Measurements from ENCODE around the gene SOHLH2. TPM values are rescaled to one million over a fixed set of nuclear protein-coding genes. Genes with fewer than 3 reads are reported as not detected.

The SOHLH2 gene
- total and polyA plus RNA-seq, 2 of the 4 experiments (the other 2 are of a cell fraction): 0.17 to 0.18 TPM

GRCh38 chr13:36244990-36245389 is 30.6 kb upstream of the SOHLH2 start:
- Histone ChIP-seq H2AFZ (replicated peaks; ENCODE audit: low read length, poor library complexity) (no peak overlapping the region), H3K23ac (ENCODE audit: low read depth, low read length) (no peak overlapping the region), H3K56ac (ENCODE audit: extremely low read depth, insufficient read depth, low read length) (no peak overlapping the region), H2BK20ac (ENCODE audit: low read depth, low read length) (no peak overlapping the region), H4K91ac (ENCODE audit: insufficient read depth, low read depth, low read length) (no peak overlapping the region), H3K4me1 (ENCODE audit: control insufficient read depth, insufficient read depth, low read length) (no peaks in the 10 kb centered on the region), H4K5ac (ENCODE audit: low read depth, low read length) (no peak overlapping the region), H3K79me1 (ENCODE audit: low read depth in 1 of 2, low read length in 2 of 2) (no peaks in the 10 kb centered on the region), H2BK120ac (ENCODE audit: low read depth, low read length) (no peak overlapping the region), H3K18ac (ENCODE audit: low read depth, low read length) (no peak overlapping the region), H2BK15ac (ENCODE audit: low read depth, low read length) (no peak overlapping the region), H4K20me1 (ENCODE audit: insufficient read depth, low read length) (no peaks in the 10 kb centered on the region), H2AK5ac (ENCODE audit: low read depth, low read length) (no peak overlapping the region), H3K9me3 (ENCODE audit: control insufficient read depth, insufficient read depth, low read length) (no peaks in the 10 kb centered on the region), H3K9me1 (ENCODE audit: insufficient read depth, low read length) (no peaks in the 10 kb centered on the region), H3K27ac (ENCODE audit: insufficient read depth, low read length) (no peak overlapping the region), H3K4ac (ENCODE audit: low read depth, low read length) (no peak overlapping the region), H4K8ac (ENCODE audit: low read depth in 2 of 2, low read length in 2 of 2) (no peak overlapping the region), H2AK9ac (replicated peaks; ENCODE audit: low read depth, low read length, poor library complexity) (no peak overlapping the region), H3K4me2 (ENCODE audit: low read depth, low read length) (no peak overlapping the region), H3K36me3 (ENCODE audit: control insufficient read depth, insufficient read depth, low read length) (no peaks in the 10 kb centered on the region), H3K14ac (replicated peaks; ENCODE audit: low read depth, low read length) (no peak overlapping the region), H2BK5ac (ENCODE audit: low read depth, low read length, poor library complexity, severe bottlenecking) (no peak overlapping the region), H3K9ac (ENCODE audit: low read depth, low read length) (no peak overlapping the region), H3K27me3 (ENCODE audit: control insufficient read depth, insufficient read depth, low read length) (no peaks in the 10 kb centered on the region), H3K4me3 (ENCODE audit: insufficient read depth, low read depth, low read length) (no peak overlapping the region)
- intact Hi-C loops (cut with micrococcal nuclease): no loop called here
- BruUV-seq (replicated peaks): no TSS peak
- ChIA-PET CTCF (no interaction called here), POLR2A (ENCODE audit: unreplicated experiment) (no interaction called here)
- dilution Hi-C loops (cut with HindIII; ENCODE audit: low sequenced_read_pairs, unreplicated experiment): no loop called here
- DNase-seq (no peak), ATAC-seq (ENCODE audit: low read depth) (no peak)
- no CpG with 5 or more reads among the region's 1 CpG for WGBS, 2 experiments (ENCODE audit: extremely low coverage in 2 of 2, insufficient read length in 1 of 2)
- in situ Hi-C loops (cut with MboI; ENCODE audit: low sequenced_read_pairs): no loop called here
- TF ChIP-seq CEBPB (IDR thresholded peaks at IDR 0.05; ENCODE audit: low read depth, low read length): no peak
- no peak for TF ChIP-seq MAFK (IDR thresholded peaks at IDR 0.05; ENCODE audit: low read depth, low read length)
- TF ChIP-seq NFE2L2 (IDR thresholded peaks at IDR 0.05; ENCODE audit: low read depth, low read length): no peak
- TF ChIP-seq RCOR1 (IDR thresholded peaks at IDR 0.05; ENCODE audit: insufficient replicate concordance, low read length): no peak
- TF ChIP-seq SMC3 (IDR thresholded peaks at IDR 0.05; ENCODE audit: low read depth, low read length): no peak
- TF ChIP-seq USF2 (IDR thresholded peaks at IDR 0.05; ENCODE audit: low read depth, low read length): no peak
- no peak for TF ChIP-seq MAZ (IDR thresholded peaks at IDR 0.05; ENCODE audit: borderline replicate concordance, low read depth, low read length)
- no peak for TF ChIP-seq RAD21 (IDR thresholded peaks at IDR 0.05; ENCODE audit: low read length)
- no peak for TF ChIP-seq MXI1 (IDR thresholded peaks at IDR 0.05; ENCODE audit: borderline replicate concordance, low read depth, low read length)
